ENCODE results near the gene PPP1R2C. TPM values are rescaled to one million over a fixed set of nuclear protein-coding genes. Genes with fewer than 3 reads are reported as not detected.
A peak's percentile ranks its signal among the peaks of the same experiment; 100 is the strongest.

The PPP1R2C gene
- total and polyA plus RNA-seq, 8 donors: not detected

DNA sequence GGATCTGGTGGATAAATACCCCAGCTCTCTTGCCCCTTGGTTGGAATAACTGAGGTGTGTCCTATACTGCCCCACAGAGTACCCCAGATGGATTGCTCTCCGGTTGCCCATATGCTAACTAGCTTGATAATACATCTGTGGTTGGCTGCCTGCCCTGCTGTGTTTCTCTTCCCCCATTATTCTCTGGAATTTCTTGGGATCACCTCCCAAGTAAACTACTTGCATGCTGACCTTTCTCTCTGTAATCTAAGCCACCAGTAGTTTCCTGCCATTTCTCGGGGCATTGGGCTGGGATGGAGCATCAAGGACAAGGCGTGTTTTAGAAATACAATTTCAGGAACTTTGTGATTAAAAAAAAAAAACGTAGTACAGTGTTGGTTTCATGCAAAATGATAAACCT lies 25.2 kb downstream of the PPP1R2C start:
- H3K9me3 ChIP-seq: no peaks in the 10 kb centered on the region
- no peaks in the 10 kb centered on the region for H3K36me3 ChIP-seq
- H3K4me1 ChIP-seq: no peaks in the 10 kb centered on the region
- DNase-seq (no peak), ATAC-seq (no peak)
- no peak for TF ChIP-seq CTCF (IDR thresholded peaks at IDR 0.05)
- no peaks in the 10 kb centered on the region for H3K27me3 ChIP-seq
- no peak overlapping the region for H3K4me3 ChIP-seq
- intact Hi-C loops (cut with DNase I): no loop called here
- H3K27ac ChIP-seq: no peak overlapping the region

DNA sequence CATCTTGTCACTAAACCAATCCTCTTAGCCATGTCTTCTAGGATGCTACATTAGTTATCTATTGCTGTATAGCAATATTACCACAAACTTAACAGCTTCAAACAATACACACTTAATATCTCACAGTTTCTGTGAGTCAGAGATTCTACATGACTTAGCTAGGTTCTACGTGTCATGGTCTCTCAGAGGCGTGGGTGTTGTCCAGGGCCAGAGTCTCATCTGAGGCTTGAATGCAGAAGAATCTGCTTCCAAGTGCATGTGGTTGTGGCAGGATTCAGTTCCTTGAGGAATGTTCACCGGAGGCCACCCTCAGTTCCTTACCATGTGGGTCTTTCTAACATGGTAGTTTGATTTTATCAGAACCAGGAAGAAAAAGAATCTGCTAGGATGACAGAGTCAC lies 26.4 kb downstream of the PPP1R2C start:
- no peak for TF ChIP-seq CTCF (IDR thresholded peaks at IDR 0.05)
- no peak overlapping the region for H3K4me3 ChIP-seq
- no peak overlapping the region for H3K27ac ChIP-seq
- no peak for ATAC-seq
- intact Hi-C loops (cut with DNase I): no loop called here
- H3K4me1 ChIP-seq: no peaks in the 10 kb centered on the region
- H3K9me3 ChIP-seq: no peaks in the 10 kb centered on the region
- no peaks in the 10 kb centered on the region for H3K36me3 ChIP-seq
- DNase-seq: no peak
- peaks cover 0 to 5% of the 10 kb centered on the region in 2 donors for H3K27me3 ChIP-seq

DNA sequence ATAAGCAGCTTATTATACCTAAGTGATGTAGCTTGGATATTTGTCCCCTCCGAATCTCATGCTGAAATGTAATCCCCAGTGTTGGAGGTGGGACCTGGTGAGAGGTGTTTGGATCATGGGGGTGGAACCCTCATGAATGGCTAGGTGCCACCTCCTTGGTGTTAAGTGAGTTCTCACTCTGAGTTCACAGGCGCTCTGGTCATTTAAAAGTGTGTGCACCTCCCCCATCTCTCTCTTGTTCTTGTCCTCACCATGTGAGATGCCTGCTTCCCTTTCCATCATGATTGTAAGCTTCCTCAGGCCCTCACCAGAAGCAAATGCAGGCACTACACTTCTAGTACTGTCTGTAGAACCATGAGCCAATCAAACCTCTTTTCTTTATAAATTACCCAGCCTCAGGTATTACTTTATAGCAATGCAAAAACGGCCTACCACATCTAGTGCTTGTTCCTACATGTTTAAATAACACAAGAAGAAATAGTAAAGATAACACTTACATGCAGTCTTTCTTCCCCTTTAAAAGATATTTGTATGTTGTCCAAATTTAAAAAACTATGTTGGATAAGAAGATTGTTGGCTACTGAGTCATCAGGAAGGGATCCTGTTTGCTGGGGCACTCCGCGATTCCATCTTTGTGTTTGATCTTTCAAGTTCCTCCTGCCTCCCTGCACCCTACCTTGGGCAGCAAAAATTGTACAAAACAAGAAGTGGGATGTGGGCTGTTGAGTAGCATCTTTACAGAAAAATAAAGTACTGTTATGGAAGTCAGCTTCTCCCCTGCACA lies 29.7 kb downstream of the PPP1R2C start:
- ATAC-seq (peak; percentile 52), DNase-seq (no peak)
- Histone ChIP-seq H3K36me3 (no peaks in the 10 kb centered on the region), H3K9me3 (no peaks in the 10 kb centered on the region), H3K27ac (no peak overlapping the region), H3K4me1 (no peaks in the 10 kb centered on the region), H3K4me3 (no peak overlapping the region), H3K27me3 (peaks cover 0 to 5% of the 10 kb centered on the region in 2 donors)
- intact Hi-C loops (cut with DNase I): no loop called here
- no peak for TF ChIP-seq CTCF (IDR thresholded peaks at IDR 0.05)

DNA sequence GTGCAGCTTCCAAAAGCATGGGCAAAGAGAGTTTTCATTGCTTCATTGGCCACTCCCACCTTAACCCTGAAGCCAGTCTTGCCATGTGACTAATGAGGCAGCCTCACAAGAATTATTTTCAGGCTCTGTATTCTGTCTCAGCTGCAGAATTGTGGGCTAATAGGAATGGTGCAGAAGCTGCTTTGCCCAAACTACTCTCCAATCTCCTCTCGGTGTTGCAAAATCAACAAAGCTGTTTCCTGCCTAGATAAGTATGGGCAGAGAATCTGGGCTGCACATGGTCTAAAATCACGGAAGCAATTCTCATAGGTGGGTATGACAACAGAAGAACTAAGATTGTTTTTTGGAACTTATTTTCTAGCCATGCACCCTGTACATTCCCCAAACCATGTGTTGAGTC lies 31.4 kb downstream of the PPP1R2C start:
- TF ChIP-seq CTCF (IDR thresholded peaks at IDR 0.05): no peak
- intact Hi-C loops (cut with DNase I): no loop called here
- peak; percentile 59 for ATAC-seq
- H3K4me3 ChIP-seq: no peak overlapping the region
- H3K9me3 ChIP-seq: no peaks in the 10 kb centered on the region
- no peaks in the 10 kb centered on the region for H3K36me3 ChIP-seq
- H3K27me3 ChIP-seq: peaks cover 0 to 5% of the 10 kb centered on the region in 2 donors
- H3K4me1 ChIP-seq: no peaks in the 10 kb centered on the region
- no peak for DNase-seq
- H3K27ac ChIP-seq: no peak overlapping the region

- no peak for DNase-seq
- H3K27me3 ChIP-seq: no peaks in the 10 kb centered on the region
- no peaks in the 10 kb centered on the region for H3K9me3 ChIP-seq
- intact Hi-C loops (cut with DNase I): no loop called here
- no peaks in the 10 kb centered on the region for H3K36me3 ChIP-seq
- H3K27ac ChIP-seq: no peak overlapping the region
- no peak overlapping the region for H3K4me3 ChIP-seq
- no peaks in the 10 kb centered on the region for H3K4me1 ChIP-seq
- TF ChIP-seq CTCF (IDR thresholded peaks at IDR 0.05): no peak
- no peak for ATAC-seq
Measured at GRCh38 chrX:42740456-42740855, 37.5 kb downstream of the PPP1R2C start.

All from left lung (tissue), 10 donors.